NCI-H2227 (cell line): ENCODE data around the gene KRT23.

Source experiments
- DNase-seq: peaks from one replicate; lab custom pipeline; 2025; ENCODE audit not compliant: unreplicated experiment; lab: John Stamatoyannopoulos, UW

Gene KRT23

GRCh38 chr17:40910441-40910841 is 27.0 kb downstream of the KRT23 start:
- no peak for DNase-seq

- DNase-seq = no peak
Observed at GRCh38 chr17:40909755-40910154, 27.7 kb downstream of the KRT23 start.

DNA sequence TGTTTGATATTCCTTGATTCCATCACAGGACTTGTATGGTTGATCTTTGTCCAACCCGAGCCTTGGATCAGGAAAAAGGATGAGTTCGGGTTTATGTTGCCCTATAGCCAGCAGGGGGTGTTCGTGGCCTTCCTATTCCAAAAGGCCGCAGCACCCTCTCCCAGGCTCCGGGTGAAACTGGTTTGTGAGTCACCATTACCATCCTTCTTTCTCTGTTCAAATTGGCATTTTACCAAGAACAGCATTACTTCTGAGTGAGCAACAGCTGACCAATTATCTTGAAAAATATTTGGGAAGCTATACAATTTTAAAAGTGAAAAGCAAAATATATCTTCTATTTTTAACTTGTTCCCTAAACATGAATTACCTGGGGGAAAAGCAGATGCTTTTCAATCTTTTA is 28.1 kb downstream of the KRT23 start:
- peak; percentile 84 for DNase-seq

DNA sequence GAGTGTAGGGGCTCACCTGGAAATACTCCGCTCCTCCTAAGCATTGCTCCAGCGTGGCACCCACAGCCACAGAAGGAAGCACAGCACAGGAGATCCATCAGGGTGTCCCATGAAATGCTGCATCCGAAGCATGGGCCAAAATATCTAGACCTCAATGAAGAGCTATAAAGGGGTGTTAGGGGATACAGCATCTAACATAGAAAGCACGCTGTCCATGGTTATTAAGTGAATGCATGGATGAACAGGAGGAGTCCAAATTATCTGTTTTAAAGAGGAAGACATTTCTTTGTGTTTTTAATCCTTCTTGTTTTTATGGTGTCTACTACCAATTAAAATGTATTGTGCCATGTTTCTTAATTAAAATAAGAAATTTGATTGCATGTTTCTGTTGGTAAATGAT is 30.8 kb downstream of the KRT23 start:
- DNase-seq = no peak

- no peak for DNase-seq
Observed at GRCh38 chr17:40905370-40905769, 32.1 kb downstream of the KRT23 start.

DNA sequence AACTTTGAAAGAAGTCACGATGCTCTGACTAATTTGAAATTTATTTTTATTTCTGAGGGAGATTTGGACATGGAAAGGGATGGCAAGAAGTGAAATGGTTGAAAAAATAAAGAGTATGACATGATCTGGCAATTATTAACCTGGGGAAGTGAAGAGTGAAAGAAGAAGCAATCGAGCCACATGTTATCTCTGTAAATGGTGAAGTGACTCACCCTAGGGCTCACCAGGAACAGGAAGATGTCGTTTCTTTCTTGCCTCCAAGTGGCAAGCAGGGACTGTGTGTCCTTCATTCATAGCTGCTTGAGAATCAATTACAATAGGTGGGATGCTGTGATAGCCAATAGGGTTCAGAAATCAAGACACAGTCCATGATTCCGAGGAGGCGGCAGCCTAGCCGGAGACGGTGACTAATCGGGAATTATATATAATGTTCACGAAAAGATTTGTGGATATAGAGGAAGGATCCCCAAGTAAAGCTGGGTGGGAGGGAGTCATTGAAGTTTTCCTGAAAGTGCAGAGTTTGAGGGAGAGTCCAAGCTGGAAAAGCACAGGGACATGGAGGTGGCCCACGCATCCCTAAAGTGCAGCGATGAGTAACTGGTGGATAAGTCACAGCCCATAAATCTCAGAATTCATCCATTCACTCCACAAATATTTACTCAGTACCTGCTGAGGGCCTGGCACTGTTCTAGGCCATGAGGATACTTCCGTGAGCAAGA is 34.2 kb downstream of the KRT23 start:
- no peak for DNase-seq

DNA sequence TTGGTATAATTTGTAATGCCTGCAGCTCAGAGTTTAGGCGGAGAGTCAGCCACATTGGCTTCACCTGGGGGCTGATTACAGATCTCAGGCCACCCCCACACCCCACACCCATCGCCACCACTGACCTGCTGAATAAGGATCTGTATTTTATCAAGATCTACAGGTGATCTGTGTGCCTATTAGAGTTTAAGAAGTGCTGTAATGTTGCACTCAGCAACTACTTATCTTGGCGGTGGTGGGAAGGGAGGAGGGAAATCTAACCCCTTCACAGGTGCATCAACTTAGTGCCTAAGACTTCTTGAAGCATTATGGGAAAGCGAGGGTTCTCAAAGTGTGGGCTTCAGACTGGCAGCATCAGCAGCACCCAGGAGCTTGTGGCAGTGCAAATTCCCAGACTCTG is 34.9 kb downstream of the KRT23 start:
- no peak for DNase-seq

DNA sequence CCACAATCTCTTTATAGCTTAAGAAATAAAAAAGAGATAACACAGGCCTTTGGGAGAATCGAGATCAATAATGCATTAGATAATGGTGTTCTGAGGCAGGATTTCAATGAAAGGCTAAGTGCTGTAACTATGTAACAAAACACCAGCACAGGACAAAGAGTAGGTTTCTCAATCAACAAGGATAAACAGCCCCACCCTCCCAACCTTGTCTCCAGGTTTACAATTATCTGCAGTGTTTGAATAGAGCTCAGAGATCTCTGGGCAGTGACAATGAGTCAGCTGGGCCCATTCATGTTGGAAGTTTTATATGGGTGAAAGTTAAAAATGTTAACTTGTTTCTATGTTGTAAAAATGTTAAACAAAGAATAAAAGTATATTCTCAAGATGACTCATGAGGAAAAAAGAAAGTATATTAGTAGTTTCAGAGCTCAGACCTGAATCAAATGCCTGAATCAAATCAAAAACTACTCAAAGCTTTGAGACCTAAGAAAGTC is 35.4 kb downstream of the KRT23 start:
- DNase-seq = no peak

DNA sequence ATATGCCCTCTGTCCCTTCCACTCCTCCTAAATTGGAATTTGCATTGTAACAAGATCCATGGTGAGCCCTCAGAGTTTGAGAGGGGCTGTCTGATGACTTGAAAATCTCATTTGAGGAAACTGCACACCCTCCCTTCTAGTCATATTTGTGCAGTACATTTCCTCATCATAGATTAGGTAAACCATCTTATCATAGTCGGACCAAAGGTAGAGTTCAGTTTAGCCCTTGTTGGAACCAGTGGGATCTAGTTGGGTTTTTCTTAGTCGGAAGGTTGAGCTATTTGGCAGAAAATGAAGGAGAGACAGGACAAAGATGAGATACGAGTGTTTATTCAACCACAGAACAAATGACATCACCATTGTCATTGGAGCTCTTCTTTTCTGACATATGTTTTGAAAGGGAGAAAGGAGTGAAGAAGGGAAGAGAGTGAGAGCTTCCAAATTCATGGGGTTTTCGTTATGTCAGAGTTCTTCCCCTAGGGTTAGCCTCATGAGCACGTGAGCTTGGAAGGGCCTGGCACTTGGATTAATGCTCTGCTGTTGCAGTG is 36.6 kb downstream of the KRT23 start:
- DNase-seq = no peak

- no peak for DNase-seq
Observed at GRCh38 chr17:40896916-40897455, 40.5 kb downstream of the KRT23 start.

- DNase-seq = no peak
Observed at GRCh38 chr17:40895106-40895730, 42.2 kb downstream of the KRT23 start.

DNA sequence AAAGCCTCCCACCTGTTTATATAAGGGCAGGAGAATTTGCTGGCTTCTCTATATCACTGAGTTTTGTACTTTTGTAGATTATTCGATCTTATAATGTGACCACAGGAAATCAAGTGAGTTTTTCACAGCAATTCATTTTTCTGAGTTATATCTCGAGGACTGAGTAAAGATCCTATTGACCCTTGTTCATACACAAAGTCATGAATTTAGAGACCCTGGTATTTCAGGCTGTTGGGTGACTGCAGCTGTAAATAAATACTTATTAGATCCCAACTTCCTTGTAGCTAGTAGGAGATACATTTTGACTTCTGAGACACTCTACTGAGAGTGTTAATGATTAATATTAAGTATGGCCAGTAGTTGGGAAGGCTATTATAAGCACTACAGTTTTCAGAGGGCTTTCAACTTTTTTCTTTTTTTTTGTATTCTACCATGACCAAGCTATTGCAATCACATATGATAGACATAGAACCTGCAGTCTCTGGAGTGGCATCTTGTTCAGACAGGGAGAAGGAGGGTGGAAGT is 49.2 kb downstream of the KRT23 start:
- DNase-seq = no peak

GRCh38 chr17:40886090-40886489 is 51.4 kb downstream of the KRT23 start:
- no peak for DNase-seq

GRCh38 chr17:40884708-40885512 is 52.5 kb downstream of the KRT23 start, which contains the start of gene KRT20:
Gene KRT20 (minus strand): TSS chr17:40885242. CDS start chr17:40885185, 57 bp downstream.
- DNase-seq = no peak

- no peak for DNase-seq
Observed at GRCh38 chr17:40883626-40884334, 53.7 kb downstream of the KRT23 start.

DNA sequence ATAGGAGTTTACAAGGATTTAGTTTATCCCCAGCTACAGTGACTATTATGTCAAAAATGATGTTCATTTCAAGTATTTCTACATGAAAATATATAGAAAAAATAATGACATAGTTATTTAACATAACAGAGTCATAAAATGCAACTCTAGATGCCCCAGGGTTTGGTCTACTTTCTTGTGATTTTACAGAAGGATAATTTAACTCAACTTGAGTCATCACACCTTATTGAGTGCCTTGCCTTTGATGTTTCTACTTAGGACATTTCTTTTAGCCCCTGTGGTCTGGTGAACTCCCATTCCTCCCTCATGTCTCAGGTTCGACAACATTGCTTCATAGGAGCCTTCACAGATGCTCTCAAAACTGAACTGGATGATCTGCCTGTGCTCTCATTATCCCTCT is 54.4 kb downstream of the KRT23 start:
- no peak for DNase-seq

DNA sequence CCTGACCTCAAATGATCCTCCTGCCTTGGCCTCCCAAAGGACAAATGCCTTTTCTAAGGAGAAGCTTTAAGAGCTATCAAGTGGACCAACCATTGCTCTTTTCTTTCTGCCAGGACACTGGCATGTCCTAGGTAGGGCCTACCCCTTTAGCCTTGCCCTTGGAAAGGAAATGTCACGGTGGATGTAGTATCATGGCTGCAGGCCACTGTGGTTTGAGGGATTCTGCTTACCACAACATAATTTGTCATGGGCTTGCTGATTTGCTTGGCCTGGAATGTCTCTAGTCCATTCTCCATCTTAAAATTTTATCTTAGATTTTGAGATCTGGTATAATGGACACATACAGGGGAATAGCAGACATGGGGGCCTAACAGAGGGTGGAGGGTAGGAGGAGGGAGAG is 58.4 kb downstream of the KRT23 start:
- no peak for DNase-seq

DNA sequence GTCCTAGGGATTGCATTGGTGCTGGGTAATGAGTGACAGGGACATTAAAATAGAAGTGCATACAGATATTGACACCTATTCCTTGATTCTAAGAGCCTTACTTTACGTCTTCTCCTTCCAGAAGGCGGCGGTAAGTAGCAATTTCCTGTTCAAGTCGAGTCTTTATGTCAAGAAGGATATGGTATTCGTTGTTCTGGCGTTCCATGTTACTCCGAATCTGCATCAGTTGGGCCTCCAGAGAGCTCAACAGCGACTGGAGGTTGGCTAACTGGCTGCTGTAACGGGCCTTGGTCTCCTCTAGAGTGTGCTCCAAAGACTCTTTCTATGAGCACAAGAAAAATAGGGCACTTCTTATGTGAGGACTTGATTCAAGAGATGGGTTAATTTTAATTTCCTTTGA is 59.4 kb downstream of the KRT23 start:
- no peak for DNase-seq

DNA sequence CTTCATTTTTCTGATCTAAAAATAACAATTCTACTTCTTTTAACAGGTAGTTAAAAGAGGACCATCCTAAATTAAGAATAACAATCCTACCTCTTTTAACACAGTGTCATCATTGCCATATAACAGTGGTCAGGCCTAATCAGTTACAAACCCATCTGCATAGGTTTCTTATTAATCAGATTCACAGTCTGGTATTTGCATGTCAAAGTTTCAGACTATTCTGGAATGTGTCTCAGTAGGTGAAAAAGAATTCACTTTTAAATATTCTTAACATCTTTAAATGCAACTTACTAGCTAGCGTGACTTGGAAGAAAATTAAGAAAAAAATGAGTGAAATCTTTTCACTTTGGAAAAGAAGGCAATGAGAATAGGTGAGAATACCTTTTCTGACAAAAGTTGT is 63.6 kb downstream of the KRT23 start:
- no peak for DNase-seq

- no peak for DNase-seq
Observed at GRCh38 chr17:40873255-40873654, 64.2 kb downstream of the KRT23 start.
